IMR-90 (cell line): ENCODE results near the gene GABRA4. TPM values are rescaled to one million over a fixed set of nuclear protein-coding genes. Genes with fewer than 3 reads are reported as not detected.

Experiments used
- ATAC-seq: fragments of 200-7000 bp; cut with Tn5 transposase; 2 replicates; pipeline ENCODE4 v1.9.1; 2020; ENCODE audit warnings: low read depth, mild to moderate bottlenecking, moderate library complexity
- BruUV-seq: library from RNA; stranded (reverse); fragments of 400-500 nt; replicated peaks from 2 replicates; lab custom pipeline; 2021; lab: Mats Ljungman, UMichigan
- CTCF ChIA-PET: fragments of 300-600 bp; formaldehyde crosslinking; extraction: SDS; loops from one replicate; lab custom pipeline; 2021; ENCODE audit warnings: antibody characterized with exemption; lab: Yijun Ruan, JAX
- POLR2A ChIA-PET: fragments of 300-600 bp; sonication (Branson Sonifier 250); formaldehyde crosslinking; loops from one replicate; lab custom pipeline; 2022; ENCODE audit warnings: antibody characterized with exemption; ENCODE audit not compliant: unreplicated experiment; lab: Charles Lee
- DNase-seq: peaks from one replicate; pipeline ENCODE4 v3.0.0; 2013
- H2AFZ ChIP-seq: replicated peaks from 2 replicates; pipeline ENCODE3; 2013; ENCODE audit warnings: low read length, mild to moderate bottlenecking; ENCODE audit not compliant: poor library complexity
- H2AK5ac ChIP-seq: 2 replicates; pipeline ENCODE4 v1.6.1; 2013; ENCODE audit warnings: low read depth, low read length, inconsistent platforms
- H2AK9ac ChIP-seq: replicated peaks from 2 replicates; pipeline ENCODE3; 2013; ENCODE audit warnings: mild to moderate bottlenecking, low read depth, low read length, moderate library complexity; ENCODE audit not compliant: poor library complexity
- H2BK120ac ChIP-seq: 2 replicates; pipeline ENCODE4 v1.6.1; 2013; ENCODE audit warnings: low read depth, low read length, inconsistent platforms
- H2BK15ac ChIP-seq: 3 replicates; pipeline ENCODE4 v1.6.1; 2013; ENCODE audit warnings: low read depth, low read length, inconsistent platforms
- H2BK20ac ChIP-seq: 2 replicates; pipeline ENCODE4 v1.6.1; 2013; ENCODE audit warnings: low read depth, mild to moderate bottlenecking, inconsistent platforms, low read length, moderate library complexity
- H2BK5ac ChIP-seq: 2 replicates; pipeline ENCODE4 v1.6.1; 2013; ENCODE audit warnings: mild to moderate bottlenecking, low read depth, low read length, inconsistent platforms; ENCODE audit not compliant: poor library complexity, severe bottlenecking
- H3K14ac ChIP-seq: replicated peaks from 2 replicates; pipeline ENCODE4 v1.6.1; 2013; ENCODE audit warnings: low read depth, low read length, inconsistent platforms
- H3K18ac ChIP-seq: 2 replicates; pipeline ENCODE4 v1.6.1; 2013; ENCODE audit warnings: low read depth, low read length, control low read depth
- H3K23ac ChIP-seq: 2 replicates; pipeline ENCODE4 v1.6.1; 2013; ENCODE audit warnings: low read depth, low read length, inconsistent platforms
- H3K27ac ChIP-seq: 2 replicates; pipeline ENCODE4 v1.5.1; 2013; ENCODE audit warnings: mild to moderate bottlenecking, control low read depth, low read length; ENCODE audit not compliant: insufficient read depth
- H3K27me3 ChIP-seq: 2 replicates; pipeline ENCODE4 v1.6.1; 2013; ENCODE audit warnings: low read length; ENCODE audit not compliant: control insufficient read depth, insufficient read depth
- H3K36me3 ChIP-seq: 2 replicates; pipeline ENCODE4 v1.6.1; 2013; ENCODE audit warnings: low read length, mixed read lengths; ENCODE audit not compliant: control insufficient read depth, insufficient read depth
- H3K4ac ChIP-seq: 2 replicates; pipeline ENCODE4 v1.6.1; 2013; ENCODE audit warnings: low read depth, low read length, inconsistent platforms
- H3K4me1 ChIP-seq: 2 replicates; pipeline ENCODE4 v1.6.1; 2013; ENCODE audit warnings: low read length, mixed read lengths; ENCODE audit not compliant: control insufficient read depth, insufficient read depth
- H3K4me2 ChIP-seq: 2 replicates; pipeline ENCODE4 v1.6.1; 2013; ENCODE audit warnings: low read depth, mild to moderate bottlenecking, control low read depth, low read length, moderate library complexity
- H3K4me3 ChIP-seq: 2 replicates; pipeline ENCODE4 v1.5.1; 2013; ENCODE audit warnings: low read depth, mild to moderate bottlenecking, control low read depth, low read length, moderate library complexity; ENCODE audit not compliant: insufficient read depth
- H3K56ac ChIP-seq: 2 replicates; pipeline ENCODE4 v1.6.1; 2013; ENCODE audit warnings: low read length, inconsistent platforms; ENCODE audit not compliant: insufficient read depth; ENCODE audit errors: extremely low read depth
- H3K79me1 ChIP-seq, 2 experiments: 2 replicates each; pipeline ENCODE4 v1.6.1; 2013; ENCODE audit warnings: low read length in 2 of 2, inconsistent platforms in 1 of 2, low read depth in 1 of 2
- H3K9ac ChIP-seq: 2 replicates; pipeline ENCODE4 v1.6.1; 2013; ENCODE audit warnings: low read depth, low read length, control low read depth
- H3K9me1 ChIP-seq: 2 replicates; pipeline ENCODE4 v1.6.1; 2013; ENCODE audit warnings: low read length, inconsistent platforms; ENCODE audit not compliant: insufficient read depth
- H3K9me3 ChIP-seq: 2 replicates; pipeline ENCODE4 v1.6.1; 2013; ENCODE audit warnings: low read length; ENCODE audit not compliant: control insufficient read depth, insufficient read depth
- H4K20me1 ChIP-seq: 2 replicates; pipeline ENCODE4 v1.6.1; 2013; ENCODE audit warnings: low read length, inconsistent platforms; ENCODE audit not compliant: insufficient read depth
- H4K5ac ChIP-seq: 2 replicates; pipeline ENCODE4 v1.6.1; 2013; ENCODE audit warnings: mild to moderate bottlenecking, low read depth, low read length, control low read depth
- H4K8ac ChIP-seq, 2 experiments: 2 replicates each; pipeline ENCODE4 v1.6.1; 2013; ENCODE audit warnings: low read depth in 2 of 2, low read length in 2 of 2, control low read depth in 1 of 2, inconsistent platforms in 1 of 2
- H4K91ac ChIP-seq: 2 replicates; pipeline ENCODE4 v1.6.1; 2013; ENCODE audit warnings: low read depth, low read length, inconsistent platforms; ENCODE audit not compliant: insufficient read depth
- BHLHE40 ChIP-seq: fragments of 150-350 bp; IDR thresholded peaks from 2 replicates; pipeline ENCODE4 v1.6.1; 2016; ENCODE audit warnings: mild to moderate bottlenecking, low read depth, low read length
- CEBPB ChIP-seq: IDR thresholded peaks from 2 replicates; pipeline ENCODE4 v1.6.1; 2012; ENCODE audit warnings: low read depth, low read length, improper control_type of control experiment
- FOS ChIP-seq: fragments of 150-350 bp; IDR thresholded peaks from 2 replicates; pipeline ENCODE4 v1.6.1; 2016; ENCODE audit warnings: low read depth, low read length
- RCOR1 ChIP-seq: IDR thresholded peaks from 2 replicates; pipeline ENCODE4 v1.6.1; 2012; ENCODE audit warnings: mild to moderate bottlenecking, low read length, improper control_type of control experiment; ENCODE audit not compliant: insufficient replicate concordance
- RFX5 ChIP-seq: IDR thresholded peaks from 2 replicates; pipeline ENCODE4 v1.8.0; 2012; ENCODE audit warnings: low read depth, mild to moderate bottlenecking, low read length, moderate library complexity
- WGBS, 2 experiments: methylation state at CpG; one replicate each; pipeline versions ENCODE4 v1.1.5 to v1.1.7; 2013; ENCODE audit warnings: missing lambda C conversion rate in 2 of 2; ENCODE audit not compliant: insufficient read length in 1 of 2; ENCODE audit errors: extremely low coverage in 2 of 2; 5-methylcytosine and 5-hydroxymethylcytosine counted together
- dilution Hi-C: fragments of 300-500 bp; cut with HindIII; formaldehyde crosslinking; loops from one replicate; pipeline ENCODE4 v1.14.3; 2018; ENCODE audit warnings: low sequenced_read_pairs; ENCODE audit not compliant: unreplicated experiment
- in situ Hi-C: fragments of 300-500 bp; cut with MboI; formaldehyde crosslinking; loops from 3 replicates; pipeline ENCODE4 v1.14.3; 2019; ENCODE audit warnings: low sequenced_read_pairs, inconsistent platforms, mixed read lengths
- intact Hi-C: fragments of 100-400 bp; cut with micrococcal nuclease; formaldehyde crosslinking; loops from 2 replicates; pipeline ENCODE4 v1.10.0; 2022
- polyA plus RNA-seq, 3 experiments: library from polyadenylated mRNA; depleted of rRNA; stranded (reverse); fragments of >200 nt; gene quantifications; 2 replicates each; pipeline ENCODE4 v1.2.3, GENCODE V29; 2012; ENCODE audit warnings: low replicate concordance in 1 of 3
- total RNA-seq: library from RNA; depleted of rRNA; stranded (reverse); fragments of >200 nt; gene quantifications from 2 replicates; pipeline ENCODE4 v1.2.3, GENCODE V29; 2012
- TF ChIP-seq, protein P1 (sequence below): fragments of 150-350 bp; IDR thresholded peaks from 2 replicates; pipeline ENCODE4 v1.6.1; 2017; ENCODE audit warnings: mild to moderate bottlenecking, antibody characterized with exemption, low read length, low read depth

The GABRA4 gene
- total and polyA plus RNA-seq, 2 of the 4 experiments (the other 2 are of a cell fraction): 1.1 to 1.8 TPM

DNA sequence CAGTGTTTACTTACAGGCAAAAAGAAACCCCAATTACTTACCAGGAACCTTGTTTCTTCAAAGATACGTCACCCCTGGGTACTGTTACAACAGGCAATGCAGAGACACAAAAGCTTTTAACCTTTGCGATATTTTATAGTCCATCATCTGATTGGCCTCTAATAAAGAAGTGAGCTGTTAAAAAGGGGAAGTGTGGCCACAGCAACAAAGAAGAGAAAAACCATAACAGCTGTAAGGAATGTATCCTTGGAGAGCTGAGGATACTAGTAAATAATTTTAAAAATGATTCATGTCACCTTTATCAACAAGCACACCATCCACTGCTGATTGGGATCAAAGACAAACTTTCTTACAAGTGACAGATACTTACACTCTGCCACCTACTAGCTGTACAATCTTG, 14.1 kb downstream of the GABRA4 start:
- Histone ChIP-seq H4K8ac (no peak overlapping the region), H2AK9ac (no peak overlapping the region), H4K91ac (no peak overlapping the region), H3K56ac (no peak overlapping the region), H3K36me3 (no peaks in the 10 kb centered on the region), H2BK20ac (no peak overlapping the region), H3K18ac (no peak overlapping the region), H3K27ac (no peak overlapping the region), H3K4ac (no peak overlapping the region), H3K23ac (no peak overlapping the region), H3K4me1 (no peaks in the 10 kb centered on the region), H3K79me1 (no peaks in the 10 kb centered on the region), H3K4me2 (no peak overlapping the region), H3K4me3 (no peak overlapping the region), H3K27me3 (no peaks in the 10 kb centered on the region), H3K9me3 (no peaks in the 10 kb centered on the region), H2BK5ac (no peak overlapping the region), H2AFZ (no peak overlapping the region), H2BK15ac (no peak overlapping the region), H4K5ac (no peak overlapping the region), H3K14ac (no peak overlapping the region), H2AK5ac (no peak overlapping the region), H3K9ac (no peak overlapping the region), H3K9me1 (no peaks in the 10 kb centered on the region), H2BK120ac (no peak overlapping the region), H4K20me1 (no peaks in the 10 kb centered on the region)
- in situ Hi-C loops (no loop called here), intact Hi-C loops (no loop called here), dilution Hi-C loops (no loop called here)
- POLR2A ChIA-PET: no interaction called here
- WGBS, 2 experiments: no CpG with 5 or more reads among the region's 2 CpGs
- no peak for DNase-seq
- BruUV-seq: no TSS peak
- CTCF ChIA-PET: no interaction called here
- no peak for ATAC-seq
- no peak for TF ChIP-seq CEBPB
- no peak for TF ChIP-seq FOS
- no peak for TF ChIP-seq BHLHE40
- TF ChIP-seq RCOR1: no peak
- TF ChIP-seq, protein P1, sequence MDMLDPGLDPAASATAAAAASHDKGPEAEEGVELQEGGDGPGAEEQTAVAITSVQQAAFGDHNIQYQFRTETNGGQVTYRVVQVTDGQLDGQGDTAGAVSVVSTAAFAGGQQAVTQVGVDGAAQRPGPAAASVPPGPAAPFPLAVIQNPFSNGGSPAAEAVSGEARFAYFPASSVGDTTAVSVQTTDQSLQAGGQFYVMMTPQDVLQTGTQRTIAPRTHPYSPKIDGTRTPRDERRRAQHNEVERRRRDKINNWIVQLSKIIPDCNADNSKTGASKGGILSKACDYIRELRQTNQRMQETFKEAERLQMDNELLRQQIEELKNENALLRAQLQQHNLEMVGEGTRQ: no peak
- TF ChIP-seq RFX5: no peak
